Mammary epithelial cell (primary cell): ENCODE measurements around the gene HNRNPA3.

ENCODE experiments used
- EZH2 ChIP-seq: IDR thresholded peaks from 2 replicates; pipeline ENCODE4 v1.6.1; 2012; ENCODE audit warnings: low read length, inconsistent platforms, borderline replicate concordance
- TF ChIP-seq, protein P1 (sequence below), 2 donors: IDR thresholded peaks in 1 of 2; conservative IDR thresholded peaks in 1 of 2; 2 replicates each; pipeline ENCODE4 v1.5.1; 2011 to 2012; ENCODE audit warnings: inconsistent platforms in 2 of 2, low read length in 2 of 2, mild to moderate bottlenecking in 2 of 2, control low read depth in 1 of 2, low read depth in 1 of 2; ENCODE audit not compliant: insufficient read depth in 1 of 2; ENCODE audit errors: extremely low read depth in 1 of 2

DNA sequence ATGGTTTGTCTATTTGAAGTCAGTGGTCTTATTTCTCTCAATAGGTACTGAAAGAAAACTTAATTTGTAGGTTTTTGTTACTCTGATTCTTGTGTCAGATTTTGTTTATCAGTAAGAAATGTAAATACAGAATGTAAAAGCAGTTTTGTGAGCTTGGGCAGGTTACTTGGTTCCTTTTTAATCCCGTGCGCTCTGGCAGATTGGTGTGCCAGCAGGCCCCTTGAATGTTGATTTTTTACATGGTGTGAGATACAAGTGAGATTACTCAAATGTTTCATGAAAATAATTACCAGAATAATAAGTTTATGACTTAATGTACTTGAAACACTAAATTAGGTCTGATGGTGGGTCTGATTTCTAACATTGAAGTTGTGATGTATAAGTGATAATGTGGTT, 13.4 kb downstream of the HNRNPA3 start:
- TF ChIP-seq, protein P1, sequence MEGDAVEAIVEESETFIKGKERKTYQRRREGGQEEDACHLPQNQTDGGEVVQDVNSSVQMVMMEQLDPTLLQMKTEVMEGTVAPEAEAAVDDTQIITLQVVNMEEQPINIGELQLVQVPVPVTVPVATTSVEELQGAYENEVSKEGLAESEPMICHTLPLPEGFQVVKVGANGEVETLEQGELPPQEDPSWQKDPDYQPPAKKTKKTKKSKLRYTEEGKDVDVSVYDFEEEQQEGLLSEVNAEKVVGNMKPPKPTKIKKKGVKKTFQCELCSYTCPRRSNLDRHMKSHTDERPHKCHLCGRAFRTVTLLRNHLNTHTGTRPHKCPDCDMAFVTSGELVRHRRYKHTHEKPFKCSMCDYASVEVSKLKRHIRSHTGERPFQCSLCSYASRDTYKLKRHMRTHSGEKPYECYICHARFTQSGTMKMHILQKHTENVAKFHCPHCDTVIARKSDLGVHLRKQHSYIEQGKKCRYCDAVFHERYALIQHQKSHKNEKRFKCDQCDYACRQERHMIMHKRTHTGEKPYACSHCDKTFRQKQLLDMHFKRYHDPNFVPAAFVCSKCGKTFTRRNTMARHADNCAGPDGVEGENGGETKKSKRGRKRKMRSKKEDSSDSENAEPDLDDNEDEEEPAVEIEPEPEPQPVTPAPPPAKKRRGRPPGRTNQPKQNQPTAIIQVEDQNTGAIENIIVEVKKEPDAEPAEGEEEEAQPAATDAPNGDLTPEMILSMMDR (conservative IDR thresholded peaks at IDR 0.05 in 1 of 2, IDR thresholded peaks at IDR 0.05 in 1 of 2; ENCODE audit: extremely low read depth in 1 of 2, insufficient read depth in 1 of 2, low read depth in 1 of 2, low read length in 2 of 2) = no peak
- TF ChIP-seq EZH2 = no peak
